IPS-NIHi7 (cell line): Measurements from ENCODE around the gene PCDHGC5.

ENCODE experiments used
- DNase-seq: peaks from one replicate; pipeline ENCODE4 v3.0.0; 2012; ENCODE audit warnings: mixed read lengths; ENCODE audit errors: extremely low spot score

PCDHGC5 gene

GRCh38 chr5:141512911-141513626 lies 24.2 kb downstream of the PCDHGC5 start:
- DNase-seq: peak; percentile 34

GRCh38 chr5:141513627-141514329 lies 24.9 kb downstream of the PCDHGC5 start:
- DNase-seq: peak; percentile 60

GRCh38 chr5:141514330-141515133 lies 25.7 kb downstream of the PCDHGC5 start:
- DNase-seq: peak; percentile 70

DNA sequence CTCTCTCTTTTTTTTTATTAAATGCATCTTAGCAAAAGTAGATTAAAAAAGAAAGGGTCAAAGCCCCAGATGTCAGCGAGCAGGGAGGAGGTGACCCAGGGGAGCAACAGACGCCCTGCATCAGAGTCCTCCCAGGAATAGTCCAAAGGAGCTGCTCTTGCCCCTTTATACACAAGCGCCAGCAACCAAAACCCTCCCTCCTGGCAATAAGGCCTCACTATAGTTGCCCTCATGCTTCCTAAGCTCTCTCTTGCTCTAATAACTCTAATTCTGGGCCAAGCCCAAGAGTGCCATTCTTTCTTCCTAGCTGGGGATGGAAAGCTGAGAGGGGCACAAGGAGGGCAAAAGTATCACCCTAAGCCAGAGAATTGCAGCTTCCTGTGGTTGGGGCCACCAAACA lies 26.3 kb downstream of the PCDHGC5 start:
- no peak for DNase-seq

GRCh38 chr5:141515946-141516671 lies 27.2 kb downstream of the PCDHGC5 start:
- no peak for DNase-seq

DNA sequence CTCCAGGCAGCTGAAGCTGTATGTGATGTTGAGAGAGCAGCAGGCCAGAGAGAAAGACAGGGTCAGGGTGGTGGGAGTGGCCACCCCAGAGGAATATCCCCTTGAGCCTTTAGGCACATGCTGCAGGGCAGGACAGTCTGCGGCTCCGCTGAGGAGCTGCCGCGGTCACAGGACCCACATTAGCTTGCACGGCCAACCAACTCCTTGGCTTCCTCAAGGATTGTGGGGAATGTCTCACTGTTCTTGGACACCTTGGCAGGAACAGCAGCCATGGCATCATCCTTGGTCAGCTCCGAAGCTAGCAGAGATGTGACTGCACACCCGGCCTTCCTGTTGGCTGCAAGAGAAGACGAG lies 27.8 kb downstream of the PCDHGC5 start:
- DNase-seq: no peak

- no peak for DNase-seq
Observed at GRCh38 chr5:141517312-141517711, 28.4 kb downstream of the PCDHGC5 start.

- DNase-seq: no peak
Observed at GRCh38 chr5:141517880-141518617, 29.2 kb downstream of the PCDHGC5 start.

GRCh38 chr5:141518618-141519015 lies 29.7 kb downstream of the PCDHGC5 start:
- no peak for DNase-seq

- no peak for DNase-seq
Observed at GRCh38 chr5:141519605-141520565, 31.0 kb downstream of the PCDHGC5 start.

DNA sequence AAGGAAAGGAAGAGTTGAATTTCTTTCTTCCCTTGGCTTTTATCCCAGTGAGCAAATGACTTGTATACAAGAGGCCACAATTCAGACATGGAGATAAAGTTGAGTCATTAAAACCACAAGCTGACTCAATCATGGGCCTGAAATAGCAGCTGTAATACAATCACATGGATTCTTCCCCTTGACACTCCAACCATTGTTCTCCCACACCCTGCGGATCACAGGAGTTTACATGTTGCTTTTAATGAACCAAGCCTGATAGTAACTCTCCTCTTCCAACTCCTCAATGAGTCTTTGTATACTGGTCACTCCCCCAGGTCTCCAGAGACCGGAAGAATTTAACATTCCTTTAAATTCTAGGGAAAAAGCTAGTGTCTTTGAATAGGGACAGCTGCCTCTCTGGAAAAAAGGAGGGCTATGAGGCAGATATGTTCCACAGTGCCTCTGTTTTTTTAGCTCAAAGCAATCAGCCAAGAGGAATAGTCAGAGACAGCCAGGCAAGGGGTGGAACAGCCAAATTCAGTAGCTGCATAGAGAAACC lies 32.4 kb downstream of the PCDHGC5 start:
- DNase-seq: no peak

DNA sequence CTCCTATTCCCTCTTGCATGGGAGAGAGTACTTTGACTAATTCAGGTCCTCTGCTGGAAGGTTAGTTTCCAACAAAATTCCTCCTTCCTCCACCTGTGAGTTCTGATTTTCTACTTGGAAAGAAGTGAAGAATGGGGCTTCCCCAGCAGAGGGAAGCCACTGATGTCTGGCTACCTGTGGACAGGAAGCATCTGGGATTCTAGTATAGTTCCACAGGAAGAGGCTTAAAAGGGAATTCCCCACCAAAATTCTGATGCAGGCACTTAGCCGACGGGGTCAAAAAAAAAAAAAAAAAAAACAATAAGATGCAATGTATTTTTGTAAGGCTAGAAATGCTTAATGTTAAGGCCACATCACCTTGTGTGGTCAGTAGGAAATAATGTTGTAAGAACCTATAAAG lies 33.4 kb downstream of the PCDHGC5 start:
- DNase-seq: no peak

DNA sequence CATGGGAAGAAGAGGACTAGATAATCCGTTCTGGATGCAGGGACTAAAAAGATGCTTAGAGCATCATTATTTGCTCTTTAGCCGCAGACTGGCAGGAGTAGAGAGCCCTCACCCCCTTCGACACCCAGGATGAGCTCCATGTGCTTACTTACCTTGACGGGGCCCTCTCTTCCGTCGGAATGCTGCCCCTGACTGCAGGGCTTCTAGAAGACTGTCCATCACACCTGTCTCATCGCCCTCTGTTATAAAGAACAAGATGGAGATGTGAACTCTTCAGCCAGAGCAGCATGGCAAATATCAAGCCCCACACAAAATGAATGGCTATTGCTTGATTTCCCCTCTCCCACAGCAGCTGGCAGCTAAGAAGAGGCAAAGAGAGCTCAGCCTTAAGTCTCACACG lies 35.1 kb downstream of the PCDHGC5 start:
- DNase-seq: no peak

GRCh38 chr5:141524604-141525597 lies 36.0 kb downstream of the PCDHGC5 start:
- DNase-seq: peak; percentile 96

GRCh38 chr5:141525653-141526052 lies 36.8 kb downstream of the PCDHGC5 start:
- no peak for DNase-seq

- DNase-seq: no peak
Observed at GRCh38 chr5:141527426-141527825, 38.5 kb downstream of the PCDHGC5 start.

DNA sequence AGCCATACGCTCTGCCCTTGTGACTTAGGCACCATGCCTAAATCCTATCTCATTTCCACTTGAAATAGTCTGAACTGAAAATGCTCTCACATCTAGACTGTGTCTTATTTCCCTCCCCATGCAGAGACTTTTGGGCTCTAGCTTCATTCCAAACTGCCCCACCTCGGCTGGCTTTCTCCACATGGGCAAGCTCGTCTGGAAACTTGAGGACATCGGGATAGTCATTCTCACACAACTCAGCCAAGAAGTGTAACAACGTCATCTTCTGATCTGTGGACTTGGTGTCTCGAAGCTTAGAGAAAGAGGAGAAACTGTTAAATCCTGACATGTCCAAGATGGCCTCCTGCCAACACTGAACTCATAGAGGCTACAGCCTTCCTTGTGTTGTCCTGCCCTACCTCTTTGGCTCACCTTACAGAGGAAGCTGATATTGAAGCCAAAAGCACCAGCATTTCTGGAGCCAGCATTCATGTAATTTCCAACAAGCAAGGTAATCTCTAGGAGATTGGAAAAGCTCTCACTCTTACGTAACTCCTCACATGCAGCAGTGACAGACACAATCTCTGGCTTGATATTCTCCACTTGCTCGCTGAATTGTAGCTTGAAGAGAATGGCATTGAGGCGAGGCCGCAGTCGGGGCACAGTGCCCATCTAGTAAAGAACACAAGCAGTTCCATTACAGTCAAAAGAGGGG lies 39.6 kb downstream of the PCDHGC5 start:
- no peak for DNase-seq

GRCh38 chr5:141529002-141529401 lies 40.1 kb downstream of the PCDHGC5 start:
- no peak for DNase-seq
